GM12878 (cell line): ENCODE data around the gene GLRX2. TPM values are rescaled to one million over a fixed set of nuclear protein-coding genes. Genes with fewer than 3 reads are reported as not detected.

ENCODE experiments used
- ATAC-seq: fragments of 200-7000 bp; cut with Tn5 transposase; 3 replicates; pipeline ENCODE4 v1.9.1; 2020; ENCODE audit warnings: mild to moderate bottlenecking, moderate library complexity
- BruUV-seq: library from RNA; stranded (reverse); fragments of 400-500 nt; replicated peaks from 2 replicates; lab custom pipeline; 2021; lab: Mats Ljungman, UMichigan
- CTCF ChIA-PET: fragments of 300-600 bp; sonication (Branson Sonifier 250); formaldehyde crosslinking; extraction: SDS; loops from one replicate; lab custom pipeline; 2021; ENCODE audit warnings: inconsistent platforms; lab: Yijun Ruan, JAX
- POLR2A ChIA-PET: fragments of 350-600 bp; formaldehyde crosslinking; extraction: SDS; loops from one replicate; lab custom pipeline; 2021; ENCODE audit warnings: inconsistent platforms; lab: Charles Lee
- RAD21 ChIA-PET: fragments of 300-600 bp; sonication (Branson Sonifier 250); formaldehyde crosslinking; loops from one replicate; lab custom pipeline; 2023; ENCODE audit warnings: antibody characterized with exemption; ENCODE audit not compliant: unreplicated experiment; lab: Charles Lee
- SMC1A ChIA-PET: fragments of 300-600 bp; sonication (Branson Sonifier 250); formaldehyde crosslinking; loops from one replicate; lab custom pipeline; 2023; ENCODE audit not compliant: unreplicated experiment, uncharacterized antibody; lab: Charles Lee
- DNase-seq: peaks from one replicate; pipeline ENCODE4 v3.0.0-alpha.2; 2011; ENCODE audit warnings: low read depth, low spot score
- FAIRE-seq: peaks from 3 replicates; lab custom pipeline; 2011; peaks lifted over from hg19 to GRCh38; lab: Jason Lieb, UNC
- H2AFZ ChIP-seq: 2 replicates; pipeline ENCODE4 v1.6.0; 2011; ENCODE audit warnings: low read depth, low read length, control low read depth; ENCODE audit not compliant: control insufficient read depth
- H3K27ac ChIP-seq: 2 replicates; pipeline ENCODE4 v1.5.1; 2011; ENCODE audit warnings: control low read depth; ENCODE audit not compliant: control insufficient read depth, insufficient read depth
- H3K27me3 ChIP-seq, 2 experiments: replicated peaks in 1 of 2; 2 replicates each; pipeline versions ENCODE4 v1.6.0 to v1.6.1; 2011; ENCODE audit warnings: low read length in 1 of 2; ENCODE audit not compliant: control insufficient read depth in 2 of 2, insufficient read depth in 2 of 2
- H3K36me3 ChIP-seq, 2 experiments: 2 replicates each; pipeline ENCODE4 v1.5.1; 2011; ENCODE audit warnings: low read length in 1 of 2; ENCODE audit not compliant: control insufficient read depth in 2 of 2, insufficient read depth in 2 of 2
- H3K4me1 ChIP-seq: 2 replicates; pipeline ENCODE4 v1.6.1; 2011; ENCODE audit warnings: mild to moderate bottlenecking, low read length, moderate library complexity, mixed read lengths; ENCODE audit not compliant: control insufficient read depth, insufficient read depth
- H3K4me2 ChIP-seq: 2 replicates; pipeline ENCODE4 v1.6.0; 2011; ENCODE audit warnings: control low read depth; ENCODE audit not compliant: control insufficient read depth, insufficient read depth
- H3K4me3 ChIP-seq: fragments of 200-600 bp; sonication (generic); 2 replicates; pipeline ENCODE4 v1.5.1; 2016
- H3K79me2 ChIP-seq: 2 replicates; pipeline ENCODE4 v1.6.0; 2011; ENCODE audit warnings: low read length; ENCODE audit not compliant: control insufficient read depth, insufficient read depth
- H3K9ac ChIP-seq: 2 replicates; pipeline ENCODE4 v1.8.0; 2011; ENCODE audit warnings: low read length, control low read depth, mixed read lengths; ENCODE audit not compliant: control insufficient read depth, insufficient read depth
- H3K9me3 ChIP-seq: replicated peaks from 3 replicates; pipeline ENCODE4 v1.5.1; 2011; ENCODE audit warnings: mild to moderate bottlenecking, low read length; ENCODE audit not compliant: control insufficient read depth, insufficient read depth
- H4K20me1 ChIP-seq: 2 replicates; pipeline ENCODE4 v1.6.0; 2011; ENCODE audit not compliant: control insufficient read depth, insufficient read depth
- ETV6 ChIP-seq, 2 experiments: fragments of 450-650 bp in 1 of 2; IDR thresholded peaks in 1 of 2; conservative IDR thresholded peaks in 1 of 2; 2 replicates each; pipeline ENCODE4 v1.6.1; 2014; ENCODE audit warnings: antibody characterized with exemption in 1 of 2, borderline replicate concordance in 1 of 2, low read depth in 1 of 2, mild to moderate bottlenecking in 1 of 2, moderate library complexity in 1 of 2
- JUND ChIP-seq: IDR thresholded peaks from 2 replicates; pipeline ENCODE4 v1.6.1; 2012; ENCODE audit warnings: low read depth, mild to moderate bottlenecking, low read length, improper control_type of control experiment, moderate library complexity
- LARP7 ChIP-seq: fragments of 450-650 bp; IDR thresholded peaks from 2 replicates; pipeline ENCODE4 v1.6.1; 2017; ENCODE audit warnings: mild to moderate bottlenecking
- SMAD5 ChIP-seq: IDR thresholded peaks from 2 replicates; pipeline ENCODE4 v1.6.1; 2016; ENCODE audit warnings: antibody characterized with exemption, low read depth
- STAT3 ChIP-seq: IDR thresholded peaks from 2 replicates; pipeline ENCODE4 v1.6.1; 2011; ENCODE audit warnings: low read depth, low read length, improper control_type of control experiment
- TAF1 ChIP-seq: IDR thresholded peaks from 2 replicates; pipeline ENCODE4 v1.6.1; 2011; ENCODE audit warnings: mild to moderate bottlenecking, low read depth, low read length, borderline replicate concordance
- ZNF274 ChIP-seq: IDR thresholded peaks from one replicate; pipeline ENCODE4 v1.8.0; 2011; ENCODE audit not compliant: insufficient read length, insufficient read depth
- WGBS: methylation state at CpG from one replicate; pipeline ENCODE4 v1.1.6; 2016; ENCODE audit warnings: low lambda C conversion rate; ENCODE audit not compliant: insufficient replicate concordance, insufficient coverage; ENCODE audit errors: missing lambda C conversion rate; 5-methylcytosine and 5-hydroxymethylcytosine counted together
- in situ Hi-C: fragments of 300-500 bp; cut with MboI; formaldehyde crosslinking; loops from 9 replicates; pipeline ENCODE4 v1.14.3; 2018; ENCODE audit warnings: mixed read lengths
- intact Hi-C: fragments of 100-400 bp; cut with micrococcal nuclease; formaldehyde crosslinking; loops from one replicate; pipeline ENCODE4 v1.14.2; 2022; ENCODE audit not compliant: unreplicated experiment
- polyA plus RNA-seq, 11 experiments: library from polyadenylated mRNA; depleted of rRNA in 4 of 11; unstranded in 6 of 11; stranded (reverse) in 5 of 11; fragments of >200 nt; fragmentation: Nextera tagmentation in 4 of 11; fragmentation: Illumina TruSeq in 1 of 11; extraction: Ambion mirVana in 4 of 11; extraction: Trizol in 1 of 11; gene quantifications; 1 replicate in 1 of 11; 2 replicates in 10 of 11; pipeline versions ENCODE4 v1.2.1 to v1.2.3, GENCODE V29; 2011 to 2016; ENCODE audit warnings: inconsistent platforms in 2 of 11, missing spikeins in 2 of 11, low read depth in 1 of 11
- total RNA-seq, 4 experiments: library from RNA; depleted of rRNA in 3 of 4; stranded (reverse); fragments of >200 nt in 3 of 4; fragmentation: Illumina TruSeq in 1 of 4; extraction: Trizol in 1 of 4; gene quantifications; 2 replicates each; pipeline versions ENCODE4 v1.2.1 to v1.2.3, GENCODE V29; 2013 to 2021
- TF ChIP-seq, protein P1 (sequence below): fragments of 450-650 bp; IDR thresholded peaks from 2 replicates; pipeline ENCODE4 v1.6.1; 2017; ENCODE audit warnings: mild to moderate bottlenecking, low read depth, inconsistent platforms; ENCODE audit not compliant: poor library complexity, severe bottlenecking

Gene GLRX2
- total and polyA plus RNA-seq, 10 of the 15 experiments (the other 5 are each of a cell fraction or from before 2014, with no cell fraction given) = 5.5 to 67.6 (median 16.6) TPM

DNA sequence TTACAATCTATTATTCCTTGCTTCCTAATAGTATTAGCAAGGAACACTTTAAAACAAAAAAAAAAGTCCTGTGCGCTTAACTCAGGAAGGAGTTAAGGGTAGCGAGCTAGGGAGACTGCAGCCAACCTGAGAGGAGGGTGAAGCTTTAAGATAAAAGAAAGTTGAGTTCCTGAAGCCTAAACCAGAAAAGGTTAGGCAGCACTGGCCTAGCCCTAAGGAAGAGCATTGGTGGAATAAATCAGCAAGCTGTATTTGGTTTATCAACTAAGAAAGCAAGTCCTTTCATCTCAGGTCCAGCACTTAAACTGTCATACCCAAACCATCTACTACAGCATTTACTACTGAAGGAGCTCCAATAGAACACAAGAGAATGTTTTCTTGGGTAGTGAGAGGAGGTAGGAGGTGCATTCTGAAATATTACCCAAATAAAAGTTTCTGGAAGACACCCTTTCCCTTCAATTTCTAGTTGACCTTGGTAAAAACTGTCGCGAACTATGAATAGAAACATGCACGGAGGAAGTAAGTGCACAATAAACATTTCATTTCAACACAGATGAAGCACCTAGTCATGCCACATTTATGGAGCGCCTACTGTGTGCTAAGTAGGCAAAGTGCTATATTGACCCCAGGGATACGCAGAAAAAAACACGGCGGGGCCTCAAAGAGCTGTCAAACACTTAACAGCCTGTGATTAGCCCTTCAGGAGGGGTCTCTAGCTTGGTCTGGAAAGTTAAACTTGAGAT, 1.3 kb downstream of the GLRX2 start:
- FAIRE-seq = no peak
- Histone ChIP-seq H3K9me3 (no peaks in the 10 kb centered on the region), H3K9ac (peak overlapping the region; percentile 81), H3K27ac (peak overlapping the region; percentile 46; the same call in 1 of the 2 replicates), H3K4me1 (no peaks in the 10 kb centered on the region), H4K20me1 (no peaks in the 10 kb centered on the region), H3K27me3 (no peaks in the 10 kb centered on the region), H3K4me2 (peak overlapping the region; percentile 75), H3K36me3 (peaks cover 0 to 9% of the 10 kb centered on the region in 2 experiments; a peak in 1 of 4 replicates), H2AFZ (peak overlapping the region; percentile 96), H3K4me3 (peak overlapping the region; percentile 87), H3K79me2 (peaks cover 18% of the 10 kb centered on the region)
- no peak for TF ChIP-seq ZNF274
- TF ChIP-seq, protein P1, sequence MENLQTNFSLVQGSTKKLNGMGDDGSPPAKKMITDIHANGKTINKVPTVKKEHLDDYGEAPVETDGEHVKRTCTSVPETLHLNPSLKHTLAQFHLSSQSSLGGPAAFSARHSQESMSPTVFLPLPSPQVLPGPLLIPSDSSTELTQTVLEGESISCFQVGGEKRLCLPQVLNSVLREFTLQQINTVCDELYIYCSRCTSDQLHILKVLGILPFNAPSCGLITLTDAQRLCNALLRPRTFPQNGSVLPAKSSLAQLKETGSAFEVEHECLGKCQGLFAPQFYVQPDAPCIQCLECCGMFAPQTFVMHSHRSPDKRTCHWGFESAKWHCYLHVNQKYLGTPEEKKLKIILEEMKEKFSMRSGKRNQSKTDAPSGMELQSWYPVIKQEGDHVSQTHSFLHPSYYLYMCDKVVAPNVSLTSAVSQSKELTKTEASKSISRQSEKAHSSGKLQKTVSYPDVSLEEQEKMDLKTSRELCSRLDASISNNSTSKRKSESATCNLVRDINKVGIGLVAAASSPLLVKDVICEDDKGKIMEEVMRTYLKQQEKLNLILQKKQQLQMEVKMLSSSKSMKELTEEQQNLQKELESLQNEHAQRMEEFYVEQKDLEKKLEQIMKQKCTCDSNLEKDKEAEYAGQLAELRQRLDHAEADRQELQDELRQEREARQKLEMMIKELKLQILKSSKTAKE = no peak
- TF ChIP-seq STAT3 = no peak
- TF ChIP-seq TAF1 = no peak
- TF ChIP-seq JUND = no peak
- no peak for TF ChIP-seq SMAD5
- no peak for TF ChIP-seq ETV6 (conservative IDR thresholded peaks at IDR 0.05 in 1 of 2, IDR thresholded peaks at IDR 0.05 in 1 of 2; ENCODE audit: borderline replicate concordance in 1 of 2, low read depth in 1 of 2)
- TF ChIP-seq LARP7 = no peak
- ChIA-PET POLR2A (interaction anchor here (0.5 to 3.2 kb wide), 8 partner anchors 17 to 210 kb away, joined by 3 to 26 read pairs (median 4); partner anchors contain the start of genes CDC73, RO60 and UCHL5), RAD21 (interaction anchor here (0.8 to 2.5 kb wide), 8 partner anchors 15 to 292 kb away, joined by 3 to 14 read pairs (median 8); partner anchors contain the start of genes CDC73, RO60 and UCHL5), SMC1A (interaction anchor here (0.7 to 4.1 kb wide), 12 partner anchors 10 to 60 kb away, joined by 3 to 24 read pairs (median 4); partner anchors contain the start of gene UCHL5), CTCF (interaction anchor here (0.8 to 2.3 kb wide), 14 partner anchors 14 to 88 kb away, joined by 3 to 10 read pairs (median 4); partner anchors contain the start of genes CDC73, RO60 and UCHL5)
- intact Hi-C loops = loop anchor here (2.0 kb wide), 1 partner anchor 37 kb away; no protein-coding TSS in a partner anchor
- DNase-seq = no peak
- in situ Hi-C loops = no loop called here
- BruUV-seq = no TSS peak
- ATAC-seq = no peak; the same call in 2 of the 3 replicates
- WGBS = 64% methylated on average over 9 of the region's 9 CpGs
